Activated naive CD8-positive, alpha-beta T cell treated with anti-CD3 and anti-CD28 coated beads for 36 hours (primary cell): ENCODE results near the gene WIPF3. TPM values are rescaled to one million over a fixed set of nuclear protein-coding genes. Genes with fewer than 3 reads are reported as not detected.

ENCODE experiments used
- DNase-seq: peaks from one replicate; pipeline ENCODE4 v3.0.0; 2021
- H3K27ac Mint-ChIP-seq: one replicate; pipeline ENCODE4 v1.8.0; 2022; ENCODE audit warnings: mild to moderate bottlenecking, moderate library complexity, mixed read lengths
- H3K27me3 Mint-ChIP-seq: one replicate; pipeline ENCODE4 v1.8.0; 2022; ENCODE audit warnings: mild to moderate bottlenecking, mixed read lengths
- H3K36me3 Mint-ChIP-seq: one replicate; pipeline ENCODE4 v1.8.0; 2021; ENCODE audit warnings: mild to moderate bottlenecking, mixed read lengths
- H3K4me1 Mint-ChIP-seq: one replicate; pipeline ENCODE4 v1.8.0; 2021; ENCODE audit warnings: mixed read lengths
- H3K4me3 Mint-ChIP-seq: one replicate; pipeline ENCODE4 v1.8.0; 2022; ENCODE audit warnings: mild to moderate bottlenecking, moderate library complexity, mixed read lengths
- H3K9me3 Mint-ChIP-seq: one replicate; pipeline ENCODE4 v1.8.0; 2022; ENCODE audit warnings: mixed read lengths
- total RNA-seq, 2 experiments: library from RNA; stranded (reverse); gene quantifications; one replicate each; pipeline ENCODE4 v1.2.3, GENCODE V29; 2021

Gene WIPF3
- total RNA-seq, 2 experiments from 2014 or later, result not detected

GRCh38 chr7:29801929-29802328 is 4.4 kb upstream of the WIPF3 start:
- no peak for DNase-seq
- Mint-ChIP-seq H3K27me3 (peaks cover 55% of the 10 kb centered on the region), H3K4me3 (no peak overlapping the region), H3K36me3 (no peaks in the 10 kb centered on the region), H3K9me3 (no peaks in the 10 kb centered on the region), H3K4me1 (no peaks in the 10 kb centered on the region), H3K27ac (no peak overlapping the region)

GRCh38 chr7:29805031-29805430 is 1.3 kb upstream of the WIPF3 start:
- Mint-ChIP-seq H3K4me1 (peaks cover 5% of the 10 kb centered on the region), H3K4me3 (no peak overlapping the region)

GRCh38 chr7:29805886-29806207 is 461 bp upstream of the WIPF3 start:
- H3K4me1 Mint-ChIP-seq, result peaks cover 5% of the 10 kb centered on the region
- no peaks in the 10 kb centered on the region for H3K36me3 Mint-ChIP-seq
- peaks cover 87% of the 10 kb centered on the region for H3K27me3 Mint-ChIP-seq
- no peak overlapping the region for H3K4me3 Mint-ChIP-seq
- no peaks in the 10 kb centered on the region for H3K9me3 Mint-ChIP-seq
- no peak for DNase-seq
- no peak overlapping the region for H3K27ac Mint-ChIP-seq

More at GRCh38 chr7:29805031-29805430, 1.3 kb upstream of the WIPF3 start:
- H3K9me3 Mint-ChIP-seq, result no peaks in the 10 kb centered on the region
- no peak overlapping the region for H3K27ac Mint-ChIP-seq
- DNase-seq, result no peak
- H3K27me3 Mint-ChIP-seq, result peaks cover 81% of the 10 kb centered on the region
- no peaks in the 10 kb centered on the region for H3K36me3 Mint-ChIP-seq

GRCh38 chr7:29806995-29807841 is 910 bp downstream of the WIPF3 start:
- Mint-ChIP-seq H3K27ac (no peak overlapping the region), H3K36me3 (no peaks in the 10 kb centered on the region), H3K4me3 (peak overlapping the region; percentile 40), H3K27me3 (peaks cover 82% of the 10 kb centered on the region), H3K9me3 (no peaks in the 10 kb centered on the region), H3K4me1 (peaks cover 5% of the 10 kb centered on the region)
- no peak for DNase-seq

- no peak overlapping the region for H3K4me3 Mint-ChIP-seq
- H3K27ac Mint-ChIP-seq, result no peak overlapping the region
- H3K9me3 Mint-ChIP-seq, result no peaks in the 10 kb centered on the region
- no peaks in the 10 kb centered on the region for H3K36me3 Mint-ChIP-seq
- peaks cover 5% of the 10 kb centered on the region for H3K4me1 Mint-ChIP-seq
- no peak for DNase-seq
- H3K27me3 Mint-ChIP-seq, result peaks cover 77% of the 10 kb centered on the region
These were observed 1.9 kb downstream of the WIPF3 start for GRCh38 chr7:29808075-29808801.

- Mint-ChIP-seq H3K27ac (no peak overlapping the region), H3K36me3 (no peaks in the 10 kb centered on the region), H3K4me1 (peaks cover 5% of the 10 kb centered on the region), H3K9me3 (no peaks in the 10 kb centered on the region), H3K4me3 (no peak overlapping the region), H3K27me3 (peaks cover 66% of the 10 kb centered on the region)
- no peak for DNase-seq
These were observed 3.3 kb downstream of the WIPF3 start for GRCh38 chr7:29809533-29810155.

GRCh38 chr7:29810297-29810696 is 4.0 kb downstream of the WIPF3 start:
- Mint-ChIP-seq H3K27ac (no peak overlapping the region), H3K4me3 (no peak overlapping the region), H3K27me3 (peaks cover 64% of the 10 kb centered on the region), H3K9me3 (no peaks in the 10 kb centered on the region), H3K36me3 (no peaks in the 10 kb centered on the region), H3K4me1 (peaks cover 5% of the 10 kb centered on the region)
- no peak for DNase-seq

- no peak overlapping the region for H3K4me3 Mint-ChIP-seq
- peaks cover 5% of the 10 kb centered on the region for H3K4me1 Mint-ChIP-seq
- no peaks in the 10 kb centered on the region for H3K9me3 Mint-ChIP-seq
- no peaks in the 10 kb centered on the region for H3K36me3 Mint-ChIP-seq
- H3K27me3 Mint-ChIP-seq, result peaks cover 60% of the 10 kb centered on the region
- DNase-seq, result no peak
- no peak overlapping the region for H3K27ac Mint-ChIP-seq
These were observed 4.6 kb downstream of the WIPF3 start for GRCh38 chr7:29810813-29811482.

GRCh38 chr7:29811586-29811985 is 5.3 kb downstream of the WIPF3 start:
- H3K4me3 Mint-ChIP-seq, result no peak overlapping the region
- DNase-seq, result no peak
- no peaks in the 10 kb centered on the region for H3K9me3 Mint-ChIP-seq
- no peaks in the 10 kb centered on the region for H3K36me3 Mint-ChIP-seq
- H3K4me1 Mint-ChIP-seq, result peaks cover 5% of the 10 kb centered on the region
- H3K27ac Mint-ChIP-seq, result no peak overlapping the region
- H3K27me3 Mint-ChIP-seq, result peaks cover 57% of the 10 kb centered on the region

GRCh38 chr7:29812185-29812876 is 6.0 kb downstream of the WIPF3 start:
- Mint-ChIP-seq H3K9me3 (no peaks in the 10 kb centered on the region), H3K36me3 (no peaks in the 10 kb centered on the region), H3K4me1 (peaks cover 5% of the 10 kb centered on the region), H3K4me3 (no peak overlapping the region), H3K27ac (no peak overlapping the region), H3K27me3 (peaks cover 53% of the 10 kb centered on the region)
- no peak for DNase-seq

- no peak overlapping the region for H3K4me3 Mint-ChIP-seq
- peaks cover 22% of the 10 kb centered on the region for H3K27me3 Mint-ChIP-seq
- no peaks in the 10 kb centered on the region for H3K4me1 Mint-ChIP-seq
- no peak for DNase-seq
- H3K36me3 Mint-ChIP-seq, result no peaks in the 10 kb centered on the region
- no peak overlapping the region for H3K27ac Mint-ChIP-seq
- H3K9me3 Mint-ChIP-seq, result no peaks in the 10 kb centered on the region
These were observed 9.1 kb downstream of the WIPF3 start for GRCh38 chr7:29815181-29816105.

GRCh38 chr7:29818308-29818707 is 12.0 kb downstream of the WIPF3 start:
- no peak overlapping the region for H3K27ac Mint-ChIP-seq
- no peaks in the 10 kb centered on the region for H3K4me1 Mint-ChIP-seq
- peaks cover 24% of the 10 kb centered on the region for H3K27me3 Mint-ChIP-seq
- H3K36me3 Mint-ChIP-seq, result no peaks in the 10 kb centered on the region
- no peak overlapping the region for H3K4me3 Mint-ChIP-seq
- DNase-seq, result no peak
- H3K9me3 Mint-ChIP-seq, result no peaks in the 10 kb centered on the region

- Mint-ChIP-seq H3K4me1 (peaks cover 10% of the 10 kb centered on the region), H3K27me3 (peaks cover 17% of the 10 kb centered on the region), H3K27ac (no peak overlapping the region), H3K36me3 (no peaks in the 10 kb centered on the region), H3K9me3 (no peaks in the 10 kb centered on the region), H3K4me3 (no peak overlapping the region)
- DNase-seq, result no peak
These were observed 19.6 kb downstream of the WIPF3 start for GRCh38 chr7:29825775-29826529.
